Adrenal gland (tissue), 5 donors: ENCODE results near the gene RELN.

Source experiments
- POLR2A ChIP-seq, 2 donors: fragments of 450-650 bp; IDR thresholded peaks; one replicate each; pipeline ENCODE4 v1.6.1; 2017; ENCODE audit warnings: antibody characterized with exemption in 2 of 2, mild to moderate bottlenecking in 2 of 2, moderate library complexity in 1 of 2
- TF ChIP-seq, protein P1 (sequence below), 6 experiments: fragments of 450-650 bp in 4 of 6; fragments of 200-600 bp in 2 of 6; sonication (generic) in 1 of 6; IDR thresholded peaks; 1 replicate in 5 of 6; 2 replicates in 1 of 6; pipeline versions ENCODE4 v1.5.1 to v1.8.0; 2016 to 2021; ENCODE audit warnings: antibody characterized with exemption in 6 of 6, mild to moderate bottlenecking in 2 of 6, moderate library complexity in 1 of 6
- donor health status: DM: no; HTN: no; CAD: no.

DNA sequence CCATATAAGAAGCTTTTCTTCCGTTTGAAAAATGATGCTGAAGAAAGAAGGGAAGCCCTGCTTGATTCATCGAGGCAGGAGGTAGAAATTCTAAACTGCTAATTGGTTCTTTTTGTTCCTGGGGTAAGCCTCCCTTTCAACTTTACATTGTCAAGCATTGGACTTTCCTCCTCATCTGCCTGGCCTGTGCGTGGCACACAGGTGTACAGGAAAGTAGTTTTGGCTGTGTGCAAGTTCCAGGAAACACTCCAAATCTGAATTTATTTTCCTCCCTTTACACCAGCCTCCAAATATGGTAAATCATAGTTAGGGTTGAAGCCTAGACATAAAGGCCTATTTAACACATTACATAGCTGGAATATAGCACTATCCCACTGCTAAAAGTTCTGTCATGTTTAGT, 18.2 kb upstream of the RELN start:
- TF ChIP-seq POLR2A (IDR thresholded peaks at IDR 0.05) = no peak
- TF ChIP-seq, protein P1, sequence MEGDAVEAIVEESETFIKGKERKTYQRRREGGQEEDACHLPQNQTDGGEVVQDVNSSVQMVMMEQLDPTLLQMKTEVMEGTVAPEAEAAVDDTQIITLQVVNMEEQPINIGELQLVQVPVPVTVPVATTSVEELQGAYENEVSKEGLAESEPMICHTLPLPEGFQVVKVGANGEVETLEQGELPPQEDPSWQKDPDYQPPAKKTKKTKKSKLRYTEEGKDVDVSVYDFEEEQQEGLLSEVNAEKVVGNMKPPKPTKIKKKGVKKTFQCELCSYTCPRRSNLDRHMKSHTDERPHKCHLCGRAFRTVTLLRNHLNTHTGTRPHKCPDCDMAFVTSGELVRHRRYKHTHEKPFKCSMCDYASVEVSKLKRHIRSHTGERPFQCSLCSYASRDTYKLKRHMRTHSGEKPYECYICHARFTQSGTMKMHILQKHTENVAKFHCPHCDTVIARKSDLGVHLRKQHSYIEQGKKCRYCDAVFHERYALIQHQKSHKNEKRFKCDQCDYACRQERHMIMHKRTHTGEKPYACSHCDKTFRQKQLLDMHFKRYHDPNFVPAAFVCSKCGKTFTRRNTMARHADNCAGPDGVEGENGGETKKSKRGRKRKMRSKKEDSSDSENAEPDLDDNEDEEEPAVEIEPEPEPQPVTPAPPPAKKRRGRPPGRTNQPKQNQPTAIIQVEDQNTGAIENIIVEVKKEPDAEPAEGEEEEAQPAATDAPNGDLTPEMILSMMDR (IDR thresholded peaks at IDR 0.05) = no peak
